AG08396 (cell line): ENCODE results near the gene C3AR1.
"Not testable (repeated sequence)": the region's sequence is repeated elsewhere in the genome, so short reads cannot be mapped to it uniquely, and the experiment has no call there.

Source experiments
- DNase-seq: peaks from one replicate; pipeline ENCODE4 v3.0.0; 2012; ENCODE audit warnings: low spot score, mixed read lengths

The C3AR1 gene

DNA sequence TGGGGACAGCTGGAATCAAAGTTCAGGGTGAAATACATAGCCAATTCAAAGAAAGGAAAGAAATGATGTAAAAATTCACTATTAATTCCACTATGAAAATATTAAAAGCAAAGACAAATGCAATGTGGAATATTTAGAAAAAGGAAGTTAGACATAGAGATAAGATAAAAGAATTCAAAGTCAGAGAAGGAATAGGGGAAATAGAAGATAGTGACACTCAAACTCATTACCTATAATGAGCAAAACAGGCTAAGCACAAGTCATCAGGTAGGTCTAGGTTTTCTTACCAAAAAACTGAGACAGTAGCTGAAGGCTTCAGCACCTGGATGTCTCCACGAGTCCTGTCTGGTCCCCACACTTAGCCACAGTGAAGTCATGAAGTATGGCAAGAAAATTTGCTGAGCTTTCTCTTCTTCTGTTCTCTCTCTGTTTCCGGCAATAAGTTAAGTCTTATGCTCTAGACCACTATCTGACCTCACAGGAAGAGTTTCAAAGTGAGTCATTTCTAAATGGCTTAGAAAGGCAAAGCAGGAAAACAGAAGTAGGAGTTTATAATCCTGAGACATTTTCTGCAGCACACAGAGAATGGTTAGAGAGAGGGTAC lies at the start of gene C3AR1:
Gene C3AR1 (minus strand): TSS at position 369 of the 604 bp plus-strand sequence. CDS start 6,174 bp downstream, outside the sequence.
- DNase-seq: peak; percentile 41

DNA sequence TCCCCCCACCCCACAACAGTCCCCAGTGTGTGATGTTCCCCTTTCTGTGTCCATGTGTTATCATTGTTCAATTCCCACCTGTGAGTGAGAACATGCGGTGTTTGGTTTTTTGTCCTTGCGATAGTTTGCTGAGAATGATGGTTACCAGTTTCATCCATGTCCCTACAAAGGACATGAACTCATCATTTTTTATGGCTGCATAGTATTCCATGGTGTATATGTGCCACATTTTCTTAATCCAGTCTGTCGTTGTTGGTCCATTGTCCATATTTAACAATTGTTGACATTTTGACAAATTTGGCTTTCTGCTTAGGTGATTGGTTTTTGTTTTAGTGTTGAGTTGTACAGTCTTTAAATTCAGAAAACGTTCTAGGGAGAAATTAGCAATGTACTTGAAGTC lies 47.0 kb upstream of the C3AR1 start:
- not testable (repeated sequence) for DNase-seq

DNA sequence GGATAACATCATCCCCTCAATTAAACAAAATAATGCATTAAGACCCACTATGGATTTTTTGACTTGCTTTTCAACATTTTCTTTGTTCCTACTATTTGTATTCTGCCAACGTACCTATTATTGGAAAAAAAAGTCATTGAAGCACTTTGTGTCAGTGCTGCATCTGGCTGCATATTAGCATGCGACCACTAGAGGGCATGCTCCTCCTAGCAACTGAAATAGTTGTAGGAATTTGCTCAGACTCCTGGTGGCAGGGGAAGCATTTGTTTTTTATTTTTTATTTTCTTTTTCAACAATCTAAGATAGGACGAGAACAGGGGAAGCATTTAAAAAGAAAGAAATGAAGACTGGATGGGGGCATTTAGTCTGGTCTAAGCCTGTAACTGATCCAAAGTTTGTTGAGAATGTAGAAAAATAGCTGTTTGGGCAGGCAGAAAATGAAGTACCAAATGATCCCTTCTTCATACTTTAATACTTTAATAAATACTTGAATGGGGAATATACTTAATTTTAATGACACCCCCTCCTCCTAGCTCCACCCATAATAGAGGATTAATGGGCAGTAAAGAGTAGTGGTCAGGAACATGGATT lies 42.7 kb upstream of the C3AR1 start:
- peak; percentile 77 for DNase-seq

DNA sequence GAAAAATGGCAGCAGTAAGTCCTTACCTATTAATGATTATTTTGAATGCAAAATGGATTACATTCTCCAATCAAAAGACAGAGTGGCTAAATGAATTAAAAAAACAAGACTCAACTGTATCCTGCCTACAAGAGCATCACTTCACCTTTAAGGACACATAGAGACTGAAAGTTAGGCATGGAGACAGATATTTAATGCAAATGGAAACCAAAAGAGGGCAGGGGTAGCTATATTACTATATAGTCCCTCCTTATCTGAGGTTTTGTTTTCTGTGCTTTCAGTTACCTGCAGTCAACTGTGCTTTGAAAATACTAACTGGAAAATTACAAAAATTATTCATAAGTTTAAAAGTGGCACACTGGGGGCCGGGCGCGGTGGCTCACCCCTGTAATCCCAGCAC lies 33.1 kb upstream of the C3AR1 start:
- DNase-seq: no peak

DNA sequence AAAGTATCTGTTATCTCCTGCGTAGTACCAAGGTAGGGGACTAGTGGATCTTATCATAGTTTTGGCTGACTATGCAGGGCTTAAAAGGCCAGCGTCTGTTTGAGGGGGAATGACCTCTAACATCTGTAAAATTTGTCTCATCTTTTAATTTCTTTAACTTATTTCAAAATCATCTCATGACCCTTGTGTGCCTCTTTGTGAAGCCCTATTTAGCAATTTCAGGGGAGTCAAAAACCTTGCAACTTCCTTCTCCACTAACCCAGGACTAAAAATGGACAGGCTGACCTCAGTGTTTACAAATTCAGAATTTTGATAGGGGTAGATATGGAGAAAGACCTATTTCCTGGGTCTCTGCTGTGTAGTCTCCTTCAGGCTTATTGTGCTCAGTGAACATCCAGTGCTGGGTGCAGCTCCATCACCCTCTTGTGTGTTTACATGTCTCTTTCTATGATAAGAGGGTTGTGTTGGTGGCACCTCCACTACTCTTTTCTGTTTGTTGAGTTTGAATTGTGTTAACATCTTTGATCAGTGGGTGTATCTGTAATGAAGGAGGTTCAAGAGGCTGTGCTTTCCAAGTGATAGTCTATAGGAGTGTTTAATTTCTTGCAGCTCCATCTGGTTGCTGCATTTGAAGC lies 30.2 kb upstream of the C3AR1 start:
- no peak for DNase-seq

DNA sequence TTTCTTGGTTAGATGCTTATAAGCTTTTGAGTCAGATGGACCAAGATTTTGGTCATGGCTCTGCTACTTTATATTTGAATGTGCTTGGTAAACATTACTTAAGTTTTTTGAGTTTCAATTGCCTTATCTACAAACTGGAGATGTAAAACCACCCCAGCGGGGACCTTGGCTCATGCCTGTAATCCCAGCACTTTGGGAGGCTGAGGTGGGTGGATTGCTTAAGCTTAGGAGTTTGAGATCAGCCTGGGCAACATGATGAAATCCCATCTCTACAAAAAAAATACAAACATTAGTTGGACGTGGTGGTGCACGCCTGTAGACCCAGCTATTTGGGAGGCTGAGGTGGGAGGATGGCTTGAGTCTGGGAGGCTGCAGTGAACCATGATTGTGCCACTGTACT lies 27.1 kb upstream of the C3AR1 start:
- DNase-seq: no peak

DNA sequence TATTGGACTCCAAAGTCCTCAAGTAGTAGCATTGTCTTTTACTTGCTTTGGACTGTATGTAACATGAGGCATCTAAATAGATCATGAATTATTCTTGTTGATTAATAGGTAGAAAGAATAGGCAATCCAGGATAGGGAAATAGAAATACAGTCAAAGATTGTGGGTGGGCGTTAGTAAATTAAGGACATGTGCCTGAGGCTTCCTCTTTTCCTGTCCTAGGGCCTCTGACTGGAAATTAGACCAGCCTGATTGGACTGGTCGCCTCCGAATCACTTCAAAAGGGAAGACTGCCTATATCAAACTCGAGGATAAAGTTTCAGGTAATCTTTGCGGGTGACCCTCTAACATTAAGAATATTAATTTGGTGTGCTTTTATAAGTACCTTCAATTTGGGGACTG lies 23.6 kb upstream of the C3AR1 start:
- no peak for DNase-seq

DNA sequence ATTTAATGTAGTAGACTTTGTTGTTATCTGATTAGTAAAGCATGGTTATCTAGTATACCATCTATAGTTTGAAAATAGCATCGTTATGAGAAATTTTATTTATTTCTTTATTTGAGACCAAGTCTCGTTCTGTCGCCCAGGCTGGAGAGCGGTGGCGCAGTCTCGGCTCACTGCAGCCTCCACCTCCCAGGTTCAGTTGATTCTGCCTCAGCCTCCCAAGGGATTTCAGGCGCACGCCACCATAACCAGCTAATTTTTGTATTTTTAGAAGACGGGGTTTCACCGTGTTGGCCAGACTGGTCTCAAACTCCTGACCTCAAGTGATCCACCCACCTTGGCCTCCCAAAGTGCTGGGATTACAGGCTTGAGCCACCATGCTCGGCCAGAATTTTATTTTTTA lies 23.1 kb upstream of the C3AR1 start:
- not testable (repeated sequence) for DNase-seq

DNA sequence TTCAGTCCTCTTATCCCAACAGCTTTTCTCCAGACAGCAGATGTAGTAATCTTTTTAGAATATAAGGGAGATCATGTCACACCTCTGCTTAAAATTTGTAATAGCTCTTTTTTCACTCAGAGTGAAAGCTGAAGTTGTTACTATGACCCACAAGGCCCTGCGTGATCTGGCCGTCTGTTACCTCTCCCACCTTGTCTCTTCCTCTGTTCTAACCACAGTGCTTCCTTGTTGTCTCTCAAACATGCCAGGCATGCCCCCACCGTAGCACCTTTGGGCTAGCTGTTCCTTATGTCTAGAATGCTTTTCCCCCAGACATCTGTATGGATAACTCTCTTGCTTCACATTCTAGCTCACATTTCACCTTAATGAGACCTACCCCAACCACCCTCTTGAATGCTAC lies 22.4 kb upstream of the C3AR1 start:
- no peak for DNase-seq

DNA sequence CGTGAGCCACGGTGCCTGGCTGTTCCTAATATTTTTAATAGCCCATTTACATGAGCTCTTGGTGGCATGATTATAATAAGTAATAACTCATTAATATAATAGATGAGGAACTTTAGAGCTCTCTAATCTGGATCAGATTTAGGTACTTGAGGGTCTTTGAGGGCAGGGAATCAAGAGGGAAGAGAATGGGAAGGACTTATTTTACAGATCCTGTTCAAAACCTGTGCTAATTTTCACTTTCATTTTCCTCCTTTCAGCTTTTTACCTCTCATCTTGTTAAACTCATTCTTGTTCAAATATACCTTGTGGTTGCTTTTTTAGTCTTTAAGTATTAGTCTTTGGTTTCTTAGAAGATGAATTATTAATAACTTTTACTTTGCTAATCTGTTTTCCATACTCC lies 21.5 kb upstream of the C3AR1 start:
- DNase-seq: no peak

DNA sequence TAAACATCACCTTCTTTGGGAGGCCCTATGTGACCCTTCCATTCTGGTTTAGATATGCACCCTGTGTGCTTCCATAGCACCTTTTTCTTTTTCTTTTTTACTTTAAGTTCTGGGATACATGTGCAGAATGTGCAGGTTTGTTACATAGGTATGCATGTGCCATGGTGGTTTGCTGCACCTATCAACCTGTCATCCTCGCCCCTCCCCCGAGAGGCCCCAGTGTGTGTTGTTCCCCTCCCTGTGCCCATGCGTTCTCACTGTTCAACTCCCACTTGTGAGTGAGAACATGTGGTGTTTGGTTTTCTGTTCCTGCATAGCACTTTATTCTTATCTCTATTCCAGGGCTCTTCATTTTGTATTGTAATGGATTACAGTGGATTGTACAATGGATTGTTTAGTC lies 18.2 kb upstream of the C3AR1 start:
- not testable (repeated sequence) for DNase-seq

DNA sequence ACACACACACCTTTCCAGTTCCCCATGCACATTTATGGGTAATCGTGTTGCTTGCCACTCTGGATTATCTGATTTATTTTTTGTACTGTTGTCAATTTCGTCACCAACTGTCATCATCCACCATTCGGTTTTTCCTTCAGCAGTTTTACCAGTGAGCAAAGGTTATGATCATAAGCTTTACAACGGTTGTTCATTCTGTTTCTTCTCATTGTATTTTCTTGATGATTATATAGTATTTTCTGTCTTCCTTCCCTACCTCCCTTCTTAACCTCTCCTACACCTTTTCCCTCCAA lies 16.6 kb upstream of the C3AR1 start:
- DNase-seq: no peak

DNA sequence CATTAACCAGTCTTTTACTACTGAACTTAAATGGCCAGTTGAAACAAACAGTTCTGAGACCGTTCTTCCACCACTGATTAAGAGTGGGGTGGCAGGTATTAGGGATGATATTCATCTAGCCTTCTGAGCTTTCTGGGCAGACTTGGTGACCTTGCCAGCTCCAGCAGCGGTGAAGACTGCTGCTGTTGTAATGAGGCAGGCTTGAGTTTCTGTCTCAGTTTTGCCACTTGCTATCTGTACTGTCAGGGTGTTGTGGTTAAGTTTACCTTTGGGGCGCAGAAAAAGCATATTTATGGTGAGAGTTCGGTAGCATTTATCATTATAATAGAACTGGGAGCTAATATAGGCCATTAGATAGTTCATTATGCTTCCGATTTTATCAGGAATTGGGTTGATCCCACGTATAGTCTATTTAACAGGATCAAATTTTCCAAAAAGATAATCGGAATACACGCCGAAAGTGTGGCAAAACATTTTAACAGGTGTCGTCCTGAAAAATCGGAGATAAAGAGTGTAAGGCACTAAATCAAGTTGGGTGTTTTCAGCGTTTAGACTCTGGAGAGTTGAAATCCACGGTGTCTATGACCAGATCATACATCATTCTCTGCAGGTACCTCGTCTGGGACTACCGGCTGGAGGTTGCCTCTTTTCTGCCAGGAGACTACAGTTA lies 15.2 kb upstream of the C3AR1 start:
- DNase-seq: no peak

DNA sequence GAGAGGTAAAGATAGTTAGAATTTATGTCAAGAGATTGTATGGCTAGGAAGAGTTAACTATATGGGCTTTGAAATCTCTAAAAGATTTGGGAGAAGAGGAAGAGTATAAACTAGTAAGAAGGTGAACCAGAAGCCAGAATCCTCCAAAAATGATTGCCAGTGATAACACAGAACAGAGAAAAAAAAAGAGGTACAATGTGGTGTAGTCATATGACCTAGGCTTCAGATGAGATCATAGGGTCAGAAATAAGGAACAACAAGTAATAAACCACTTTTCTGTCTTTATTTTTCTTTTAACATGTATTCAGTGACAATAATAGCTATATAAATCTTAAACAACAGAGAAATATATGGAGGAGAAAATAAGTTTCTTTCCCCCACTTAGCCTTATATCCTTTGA lies 14.0 kb upstream of the C3AR1 start:
- DNase-seq: no peak

DNA sequence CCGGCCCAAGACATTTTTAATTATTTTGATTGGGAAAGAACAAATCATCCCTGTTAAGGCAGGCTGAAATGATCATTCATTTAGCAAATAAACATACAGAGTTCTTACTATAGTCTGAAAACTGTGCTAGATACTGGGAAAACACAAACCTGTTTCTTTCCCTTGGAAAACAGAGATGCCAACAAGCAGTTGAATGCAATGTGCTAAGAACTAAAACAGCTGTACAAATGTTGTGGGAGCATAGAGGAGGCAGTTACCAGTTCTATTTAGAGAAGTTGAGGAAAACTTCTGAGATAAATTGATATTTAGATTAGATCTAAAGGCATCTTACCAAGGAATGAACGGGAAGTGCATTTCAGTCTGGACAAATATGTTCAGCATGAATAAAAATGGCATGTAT lies 12.8 kb upstream of the C3AR1 start:
- no peak for DNase-seq

DNA sequence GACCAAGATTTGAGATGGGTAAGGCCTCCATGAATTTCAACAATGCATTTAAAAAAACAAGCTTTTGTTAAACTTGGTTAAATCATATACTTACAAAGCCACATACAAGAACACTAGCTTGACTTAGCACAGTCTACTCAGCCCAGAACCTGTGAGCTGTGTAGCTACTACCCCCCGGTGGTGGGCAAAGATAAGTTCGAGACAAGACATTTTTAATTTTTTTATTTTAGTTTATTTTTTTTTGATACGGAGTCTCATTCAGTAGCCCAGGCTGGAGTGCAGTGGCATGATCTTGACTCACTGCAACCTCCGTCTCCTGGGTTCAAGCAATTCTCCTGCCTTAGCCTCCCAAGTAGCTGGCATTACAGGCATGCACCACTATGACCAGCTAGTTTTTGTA lies 12.2 kb upstream of the C3AR1 start:
- peak; percentile 41 for DNase-seq

DNA sequence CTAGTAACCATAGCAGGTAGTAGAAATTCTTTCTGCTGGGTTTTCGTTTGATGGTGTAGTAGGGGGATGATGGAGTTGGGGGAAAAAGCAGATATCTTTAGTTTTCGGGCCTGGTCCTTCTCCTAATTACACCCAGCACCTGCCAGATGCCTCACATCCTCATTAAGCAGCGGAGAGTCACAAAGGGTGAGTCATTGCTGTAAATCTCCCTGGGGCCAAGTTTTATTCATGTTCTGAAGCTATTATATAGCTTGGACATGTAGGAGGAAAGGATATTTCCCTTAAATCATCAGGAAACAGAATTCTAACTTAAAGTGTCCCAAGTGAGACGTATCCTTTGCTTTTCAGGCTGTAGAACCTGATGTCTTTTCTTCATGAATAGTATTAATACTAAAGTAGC lies 11.0 kb upstream of the C3AR1 start:
- DNase-seq: peak; percentile 21

DNA sequence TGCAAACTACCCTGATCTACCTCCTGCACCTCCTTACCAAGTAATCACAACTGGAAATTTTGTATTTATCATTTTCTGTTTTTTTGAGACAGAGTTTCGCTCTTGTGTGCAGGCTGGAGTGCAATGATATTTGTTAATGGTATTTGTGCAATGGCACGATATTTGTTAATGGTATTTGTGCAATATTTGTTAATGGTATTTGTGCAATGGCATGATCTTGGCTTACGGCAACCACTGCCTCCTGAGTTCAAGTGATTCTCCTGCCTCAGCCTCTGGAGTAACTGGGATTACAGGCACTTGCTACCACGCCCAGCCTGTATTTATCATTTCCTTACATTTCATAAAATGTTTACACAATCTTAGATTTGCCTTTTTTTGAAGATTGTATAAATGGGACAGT lies 10.2 kb upstream of the C3AR1 start:
- DNase-seq: no peak

DNA sequence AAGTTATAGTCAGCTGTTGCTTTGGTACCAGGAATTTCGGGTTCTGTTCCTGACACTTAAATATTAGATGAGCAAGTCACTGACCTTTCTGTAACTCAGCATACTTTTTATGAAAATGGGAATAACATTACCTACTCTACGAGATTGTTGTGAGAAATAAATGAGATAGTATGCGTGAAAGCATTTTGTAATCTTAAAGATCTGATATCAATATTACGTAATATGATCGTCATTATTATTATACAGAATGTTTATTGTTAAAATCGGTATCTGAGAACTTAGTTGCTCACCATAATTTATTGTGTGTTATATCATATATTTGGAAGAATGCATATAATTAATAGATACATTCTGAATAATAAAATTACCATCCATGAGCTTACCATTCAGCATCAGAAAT lies 9.8 kb upstream of the C3AR1 start:
- DNase-seq: no peak

DNA sequence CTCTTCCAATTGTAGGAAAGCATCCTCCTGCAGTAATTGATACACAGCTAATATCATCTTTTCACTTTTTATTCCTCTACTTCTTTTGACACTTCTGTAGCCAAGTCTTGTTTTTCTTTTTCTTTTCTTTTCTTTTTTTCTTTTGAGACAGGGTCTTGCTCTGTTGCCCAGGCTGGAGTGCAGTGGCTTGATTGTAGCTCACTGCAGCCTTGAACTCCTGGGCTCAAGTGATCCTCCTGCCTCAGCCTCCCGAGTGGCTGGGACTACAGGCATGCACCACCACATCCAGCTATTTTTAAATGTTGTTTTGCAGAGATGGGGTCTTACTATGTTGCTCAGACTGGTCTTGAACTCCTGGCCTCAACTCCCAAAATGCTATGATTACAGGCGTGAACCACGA lies 5.7 kb upstream of the C3AR1 start:
- not testable (repeated sequence) for DNase-seq

DNA sequence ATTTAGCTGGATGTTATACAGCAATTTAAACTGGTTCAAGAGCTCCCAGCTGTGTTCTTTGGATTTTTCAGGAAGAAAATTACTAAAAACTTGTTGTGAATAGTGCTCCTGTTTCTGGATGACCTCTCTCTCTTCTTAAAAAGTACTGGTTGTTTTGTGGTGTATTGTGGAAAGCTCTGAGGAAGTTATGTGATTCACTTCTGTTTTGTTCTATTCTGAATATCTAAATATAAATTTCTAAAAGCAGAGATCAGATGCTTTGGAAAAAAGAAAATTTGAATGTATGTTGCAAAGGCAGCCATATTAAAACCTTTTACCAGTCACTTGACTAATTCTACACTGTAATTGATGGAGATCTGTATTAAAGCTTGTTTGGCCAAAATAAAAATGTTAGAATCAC lies 3.4 kb upstream of the C3AR1 start:
- no peak for DNase-seq

DNA sequence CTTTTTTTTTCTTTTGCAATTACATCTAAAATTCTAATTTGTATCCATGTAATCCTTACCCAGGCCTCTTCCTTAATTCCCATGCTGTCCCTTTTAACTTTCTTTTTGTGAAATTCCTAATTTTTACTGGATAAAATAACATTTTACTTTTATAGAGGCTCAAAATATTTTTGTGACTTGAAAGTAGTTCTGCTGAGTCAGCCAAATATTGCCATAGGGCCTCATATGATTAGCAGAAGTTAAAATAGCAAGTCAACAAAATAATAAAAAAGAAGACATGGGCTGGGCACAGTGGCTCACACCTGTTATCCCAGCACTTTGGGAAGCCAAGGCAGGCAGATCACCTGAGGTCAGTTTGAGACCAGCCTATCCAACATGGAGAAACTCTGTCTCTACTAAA lies 2.0 kb downstream of the C3AR1 start:
- no peak for DNase-seq

DNA sequence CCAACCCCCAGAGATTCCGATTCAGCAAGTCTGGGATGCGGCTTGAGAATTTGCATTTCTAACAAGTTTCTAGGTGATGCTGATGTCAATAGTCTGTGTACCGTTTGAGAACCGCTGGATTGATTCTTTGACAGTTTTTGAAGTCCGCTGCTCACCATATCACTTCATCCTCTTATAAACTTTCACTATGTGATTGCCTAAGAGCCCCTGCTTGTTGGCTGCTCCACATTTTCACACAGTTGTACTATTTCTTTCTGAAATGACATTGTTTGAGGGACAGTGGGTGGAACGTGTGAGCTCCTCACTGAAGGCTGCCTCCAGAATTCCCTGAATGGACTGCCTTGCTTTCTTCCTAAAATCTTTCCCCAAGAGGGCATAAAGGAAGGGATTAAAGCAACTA lies 7.7 kb downstream of the C3AR1 start:
- no peak for DNase-seq

DNA sequence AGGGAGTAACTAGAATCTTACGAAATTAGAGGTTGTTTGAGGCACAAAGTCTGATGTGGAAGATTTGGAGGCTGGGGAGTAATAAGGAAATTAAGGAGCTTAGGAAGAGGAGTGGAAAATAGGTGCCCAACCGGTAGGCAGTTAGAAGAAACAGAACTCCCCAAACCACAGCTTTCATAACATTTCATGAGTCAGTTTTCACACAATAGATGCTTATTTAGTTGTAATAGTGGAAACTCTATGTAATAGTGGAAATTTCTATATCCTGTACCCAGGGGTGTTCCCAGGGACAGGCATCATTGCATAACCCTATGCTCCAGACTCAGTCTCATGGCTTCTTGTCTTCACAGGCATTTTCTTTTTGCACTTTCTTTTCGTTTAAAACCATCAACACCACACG lies 8.3 kb downstream of the C3AR1 start:
- peak; percentile 48 for DNase-seq
